ENCODE data around the gene PTBP3. TPM values are rescaled to one million over a fixed set of nuclear protein-coding genes. Genes with fewer than 3 reads are reported as not detected.
"Not testable (repeated sequence)": the region's sequence is repeated elsewhere in the genome, so short reads cannot be mapped to it uniquely, and the experiment has no call there.

The PTBP3 gene
- total RNA-seq, 2 experiments from 2014 or later = 147 to 231 TPM

DNA sequence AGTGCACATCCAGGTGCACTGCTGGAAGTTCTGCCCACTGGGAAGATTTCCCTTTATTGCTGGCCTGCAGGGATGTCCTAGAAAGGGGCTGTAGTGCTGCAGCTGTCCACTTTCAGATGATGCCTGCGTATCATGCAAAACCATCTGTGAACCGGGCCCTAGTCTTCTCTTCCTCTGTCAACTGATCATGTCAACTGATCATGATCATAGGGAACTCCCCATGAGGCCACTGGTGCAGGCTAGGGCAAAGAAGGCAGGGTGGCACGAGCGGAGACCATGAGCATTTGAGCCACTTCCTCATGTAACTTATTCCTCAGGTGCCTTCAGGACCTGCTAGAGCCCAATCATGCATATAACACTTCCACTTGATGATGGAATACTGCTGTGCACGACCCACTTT lies 41.9 kb upstream of the PTBP3 start:
- peaks cover 26% of the 10 kb centered on the region for H3K4me1 Mint-ChIP-seq
- ChIA-PET POLR2A (no interaction called here), CTCF (no interaction called here)
- DNase-seq = no peak
- H3K27me3 Mint-ChIP-seq = no peaks in the 10 kb centered on the region
- H3K4me3 Mint-ChIP-seq = no peak overlapping the region
- H3K27ac Mint-ChIP-seq = no peak overlapping the region
- H3K9me3 Mint-ChIP-seq = peaks cover 7% of the 10 kb centered on the region
- H3K36me3 Mint-ChIP-seq (ENCODE audit: low read depth) = peaks cover 13% of the 10 kb centered on the region

DNA sequence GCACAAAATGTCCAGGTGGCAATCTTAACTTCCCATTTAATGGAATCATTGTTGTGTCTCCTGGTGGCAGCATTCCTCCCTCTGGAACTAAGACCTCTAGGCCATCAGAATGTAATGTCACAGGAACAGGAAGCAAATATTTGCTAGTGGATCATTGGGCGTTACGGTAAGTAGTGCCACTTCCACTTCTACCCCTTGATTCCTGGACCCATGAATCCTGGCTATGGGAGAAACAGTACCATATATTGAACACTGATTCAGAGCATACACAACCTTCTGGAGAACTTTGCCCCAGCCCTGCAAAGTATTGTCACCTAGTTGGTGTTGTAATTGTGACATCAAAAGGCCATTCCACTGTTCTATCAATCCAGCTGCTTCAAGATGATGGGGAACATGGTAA lies 40.8 kb upstream of the PTBP3 start:
- Mint-ChIP-seq H3K36me3 (ENCODE audit: low read depth) (peaks cover 15% of the 10 kb centered on the region), H3K4me1 (peaks cover 26% of the 10 kb centered on the region), H3K9me3 (peaks cover 12% of the 10 kb centered on the region)
- CTCF ChIA-PET, H3K27me3 Mint-ChIP-seq, POLR2A ChIA-PET, H3K4me3 Mint-ChIP-seq, DNase-seq, H3K27ac Mint-ChIP-seq: not testable (repeated sequence)

DNA sequence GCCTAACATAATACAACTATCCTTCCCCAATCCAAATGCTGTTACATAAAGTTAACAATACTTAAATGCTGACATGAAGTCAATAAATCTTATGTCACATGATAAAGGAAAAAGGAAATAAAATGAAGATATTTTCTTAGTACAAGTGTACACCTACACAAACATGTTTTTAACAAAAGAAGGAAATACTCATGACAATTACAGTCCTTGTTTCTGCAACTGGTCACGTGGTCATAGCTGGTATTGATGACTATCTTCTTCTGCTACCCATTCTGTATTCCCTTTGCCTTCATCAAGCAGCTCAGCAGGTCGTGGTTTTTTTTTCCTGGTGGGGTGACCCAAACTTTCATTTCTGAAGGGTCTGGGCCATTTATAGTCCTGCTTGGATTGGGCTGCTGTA lies 40.2 kb upstream of the PTBP3 start:
- DNase-seq, H3K4me3 Mint-ChIP-seq, H3K27me3 Mint-ChIP-seq, POLR2A ChIA-PET, H3K27ac Mint-ChIP-seq, CTCF ChIA-PET: not testable (repeated sequence)
- H3K36me3 Mint-ChIP-seq (ENCODE audit: low read depth) = peaks cover 16% of the 10 kb centered on the region
- H3K9me3 Mint-ChIP-seq = peaks cover 12% of the 10 kb centered on the region
- H3K4me1 Mint-ChIP-seq = peaks cover 23% of the 10 kb centered on the region

DNA sequence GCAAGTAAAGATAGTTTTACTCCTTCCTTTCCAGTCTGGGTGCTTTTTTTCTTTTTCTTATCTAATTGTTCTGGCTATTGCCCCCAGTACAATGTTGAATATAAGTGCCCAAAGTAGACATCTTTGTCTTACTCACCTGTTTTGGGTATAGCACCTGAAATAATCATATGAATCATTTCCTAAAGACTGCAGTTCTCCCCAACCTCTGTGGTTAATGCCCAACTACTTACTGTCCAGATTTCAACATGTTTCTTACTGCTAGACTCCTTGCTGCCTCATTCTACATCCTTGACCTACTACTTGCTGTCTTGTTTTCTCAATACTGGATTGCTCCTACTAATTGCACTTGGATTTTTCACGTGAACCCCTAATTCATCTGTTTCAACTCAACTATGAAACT lies 37.6 kb upstream of the PTBP3 start:
- H3K36me3 Mint-ChIP-seq (ENCODE audit: low read depth) = peaks cover 13% of the 10 kb centered on the region
- ChIA-PET POLR2A (no interaction called here), CTCF (interaction anchor here (1.3 to 2.8 kb wide), 2 partner anchors 8 to 273 kb away, joined by 5 to 14 read pairs; partner anchors contain the start of gene HSDL2)
- peaks cover 14% of the 10 kb centered on the region for H3K9me3 Mint-ChIP-seq
- DNase-seq = no peak
- no peaks in the 10 kb centered on the region for H3K27me3 Mint-ChIP-seq
- H3K4me3 Mint-ChIP-seq = no peak overlapping the region
- H3K27ac Mint-ChIP-seq = no peak overlapping the region
- H3K4me1 Mint-ChIP-seq = no peaks in the 10 kb centered on the region

DNA sequence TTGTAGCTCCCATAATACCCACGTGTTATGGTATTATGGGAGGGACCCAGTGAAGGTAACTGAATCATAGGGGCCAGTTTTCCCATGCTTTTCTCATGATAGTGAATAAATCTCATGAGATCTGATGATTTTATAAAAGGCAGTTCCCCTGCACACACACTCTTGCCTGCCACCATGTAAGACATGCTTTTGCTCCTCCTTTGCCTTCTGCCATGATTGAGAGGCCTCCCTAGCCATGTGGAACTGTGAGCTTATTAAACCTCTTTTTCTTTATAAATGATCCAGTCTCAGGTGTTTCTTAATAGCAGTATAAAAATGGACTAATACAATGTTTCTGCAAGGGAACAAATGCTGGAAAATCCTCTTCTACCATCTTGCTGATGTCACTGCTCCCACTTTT lies 36.4 kb upstream of the PTBP3 start:
- no peak overlapping the region for H3K4me3 Mint-ChIP-seq
- H3K27me3 Mint-ChIP-seq = peaks cover 5% of the 10 kb centered on the region
- ChIA-PET POLR2A (interaction anchor here (0.6 kb wide), 1 partner anchor 611 kb away, joined by 6 read pairs; no protein-coding TSS in a partner anchor), CTCF (interaction anchor here (1.3 to 2.8 kb wide), 2 partner anchors 9 to 272 kb away, joined by 5 to 14 read pairs; partner anchors contain the start of gene HSDL2)
- H3K36me3 Mint-ChIP-seq (ENCODE audit: low read depth) = peaks cover 13% of the 10 kb centered on the region
- no peaks in the 10 kb centered on the region for H3K4me1 Mint-ChIP-seq
- H3K27ac Mint-ChIP-seq = no peak overlapping the region
- peaks cover 14% of the 10 kb centered on the region for H3K9me3 Mint-ChIP-seq
- no peak for DNase-seq

DNA sequence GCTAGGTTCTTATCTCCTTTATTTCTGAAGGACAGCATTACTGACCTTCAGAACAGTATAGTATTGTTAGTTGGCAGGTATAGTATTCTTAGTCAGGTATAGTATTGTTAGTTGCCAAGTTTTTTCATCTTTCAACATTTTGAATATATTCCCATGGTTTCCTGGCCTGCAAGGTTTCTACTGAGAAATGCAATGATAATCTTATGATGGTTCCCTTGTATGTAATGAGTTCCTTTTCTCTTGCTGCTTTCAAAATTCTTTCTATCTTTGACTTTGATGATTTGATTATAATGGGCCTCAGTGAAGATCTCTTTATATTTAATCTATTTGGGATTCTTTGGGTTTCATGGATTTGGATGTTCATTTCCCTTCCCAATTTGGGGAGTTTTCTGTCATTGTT lies 34.0 kb upstream of the PTBP3 start:
- POLR2A ChIA-PET = no interaction called here
- Mint-ChIP-seq H3K36me3 (ENCODE audit: low read depth) (peaks cover 13% of the 10 kb centered on the region), H3K9me3 (peaks cover 11% of the 10 kb centered on the region)

DNA sequence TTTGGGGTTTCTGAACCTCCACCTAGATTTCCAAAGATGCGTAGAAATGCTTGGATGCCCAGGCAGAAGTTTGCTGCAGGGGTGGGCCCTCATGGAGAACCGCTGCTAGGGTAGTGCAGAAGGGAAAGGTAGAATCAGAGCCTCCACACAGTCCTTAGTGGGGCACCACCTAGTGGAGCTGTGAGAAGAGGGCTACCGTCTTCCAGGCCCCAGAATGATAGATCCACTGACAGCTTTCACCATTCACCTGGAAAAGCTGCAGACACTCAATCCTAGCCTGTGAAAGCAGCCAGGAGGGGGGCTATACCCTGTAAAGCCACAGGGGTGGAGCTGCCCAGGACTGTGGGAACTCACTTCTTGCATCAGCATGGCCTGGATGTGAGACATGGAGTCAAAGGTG lies 33.2 kb upstream of the PTBP3 start:
- no peak overlapping the region for H3K27ac Mint-ChIP-seq
- H3K27me3 Mint-ChIP-seq = peaks cover 14% of the 10 kb centered on the region
- ChIA-PET POLR2A (no interaction called here), CTCF (interaction anchor here (0.7 to 2.4 kb wide), 7 partner anchors 10 to 280 kb away, joined by 3 to 7 read pairs (median 4); partner anchors contain the start of gene HSDL2)
- DNase-seq = no peak
- H3K9me3 Mint-ChIP-seq = peaks cover 11% of the 10 kb centered on the region
- H3K36me3 Mint-ChIP-seq (ENCODE audit: low read depth) = peaks cover 12% of the 10 kb centered on the region
- H3K4me3 Mint-ChIP-seq = no peak overlapping the region
- H3K4me1 Mint-ChIP-seq = peaks cover 5% of the 10 kb centered on the region

More for the DNA sequence above, 34.0 kb upstream of the PTBP3 start:
- Mint-ChIP-seq H3K4me3 (no peak overlapping the region), H3K27me3 (peaks cover 11% of the 10 kb centered on the region), H3K27ac (no peak overlapping the region), H3K4me1 (no peaks in the 10 kb centered on the region)
- no peak for DNase-seq
- CTCF ChIA-PET = interaction anchor here (1.1 to 2.4 kb wide), 4 partner anchors 12 to 270 kb away, joined by 3 to 7 read pairs (median 5); partner anchors contain the start of gene HSDL2

DNA sequence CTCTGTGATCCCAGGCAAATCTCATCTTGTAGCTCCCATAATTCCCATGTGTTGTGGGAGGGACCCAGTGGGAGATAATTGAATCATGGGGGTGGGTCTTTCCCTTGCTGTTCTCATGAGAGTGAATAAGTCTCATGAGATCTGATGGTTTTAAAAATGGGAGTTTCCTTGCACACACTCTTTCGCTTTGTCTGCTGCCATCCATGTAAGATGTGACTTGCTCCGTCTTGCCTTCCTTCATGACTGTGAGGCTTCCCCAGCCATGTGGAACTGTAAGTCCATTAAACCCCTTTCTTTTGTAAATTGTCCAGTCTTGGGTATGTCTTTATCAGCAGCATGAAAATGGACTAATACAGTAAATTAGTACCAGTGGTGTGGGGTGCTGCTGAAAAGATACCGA lies 31.8 kb upstream of the PTBP3 start:
- DNase-seq; H3K9me3 Mint-ChIP-seq; POLR2A ChIA-PET; H3K4me3 Mint-ChIP-seq; H3K27ac Mint-ChIP-seq; H3K36me3 Mint-ChIP-seq (ENCODE audit: low read depth): not testable (repeated sequence)
- CTCF ChIA-PET = interaction anchor here (2.4 kb wide), 1 partner anchor 14 kb away, joined by 7 read pairs; the partner anchor contains the start of gene HSDL2
- Mint-ChIP-seq H3K27me3 (peaks cover 14% of the 10 kb centered on the region), H3K4me1 (peaks cover 11% of the 10 kb centered on the region)

DNA sequence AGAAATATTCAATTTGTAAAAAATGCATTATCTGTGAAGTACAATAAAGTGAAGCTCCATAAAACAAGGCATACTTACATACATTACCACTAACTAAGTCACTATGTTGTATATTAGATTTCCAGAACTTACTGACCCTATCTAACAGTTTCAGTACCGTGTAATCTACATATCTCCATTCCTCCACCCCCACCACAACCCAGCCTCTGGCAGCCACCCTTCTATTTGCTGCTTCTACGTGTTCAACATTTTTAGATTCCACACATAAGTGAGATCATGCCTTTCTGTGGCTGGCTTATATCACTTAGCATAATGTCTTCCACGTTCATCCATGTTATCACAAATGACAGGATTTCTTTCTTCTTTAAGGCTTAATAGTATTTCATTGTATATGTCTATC lies 31.3 kb upstream of the PTBP3 start:
- no peak for DNase-seq
- POLR2A ChIA-PET = no interaction called here
- H3K4me1 Mint-ChIP-seq = peaks cover 11% of the 10 kb centered on the region
- CTCF ChIA-PET = interaction anchor here (2.4 kb wide), 1 partner anchor 15 kb away, joined by 7 read pairs; the partner anchor contains the start of gene HSDL2
- peaks cover 7% of the 10 kb centered on the region for H3K9me3 Mint-ChIP-seq
- no peak overlapping the region for H3K4me3 Mint-ChIP-seq
- no peak overlapping the region for H3K27ac Mint-ChIP-seq
- peaks cover 8% of the 10 kb centered on the region for H3K36me3 Mint-ChIP-seq (ENCODE audit: low read depth)
- H3K27me3 Mint-ChIP-seq = peaks cover 14% of the 10 kb centered on the region

DNA sequence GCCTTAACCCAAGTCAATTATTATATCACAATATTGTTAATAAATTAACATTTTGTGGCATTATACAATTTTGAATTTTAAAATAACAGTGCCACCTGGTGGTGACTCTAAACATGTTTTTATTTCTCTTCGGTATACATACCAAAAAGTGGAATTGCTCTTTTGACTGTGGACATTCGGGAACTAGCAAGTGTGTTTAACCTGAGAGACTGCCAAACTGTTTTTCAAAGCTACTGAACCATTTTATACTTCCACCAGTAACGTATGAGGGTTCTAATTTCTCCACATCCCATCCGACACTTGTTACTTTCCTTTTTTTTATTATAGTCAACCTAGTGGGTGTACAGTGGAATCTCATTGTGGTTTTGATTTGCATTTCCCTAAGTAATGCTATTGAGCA lies 28.2 kb upstream of the PTBP3 start:
- Mint-ChIP-seq H3K4me3 (no peak overlapping the region), H3K36me3 (ENCODE audit: low read depth) (no peaks in the 10 kb centered on the region), H3K27ac (no peak overlapping the region), H3K9me3 (no peaks in the 10 kb centered on the region), H3K4me1 (peaks cover 11% of the 10 kb centered on the region), H3K27me3 (peaks cover 14% of the 10 kb centered on the region)
- CTCF ChIA-PET = interaction anchor here (0.6 to 2.5 kb wide), 9 partner anchors 9 to 275 kb away, joined by 3 to 10 read pairs (median 3); partner anchors contain the start of gene HSDL2
- peak; percentile 45 for DNase-seq
- POLR2A ChIA-PET = no interaction called here

DNA sequence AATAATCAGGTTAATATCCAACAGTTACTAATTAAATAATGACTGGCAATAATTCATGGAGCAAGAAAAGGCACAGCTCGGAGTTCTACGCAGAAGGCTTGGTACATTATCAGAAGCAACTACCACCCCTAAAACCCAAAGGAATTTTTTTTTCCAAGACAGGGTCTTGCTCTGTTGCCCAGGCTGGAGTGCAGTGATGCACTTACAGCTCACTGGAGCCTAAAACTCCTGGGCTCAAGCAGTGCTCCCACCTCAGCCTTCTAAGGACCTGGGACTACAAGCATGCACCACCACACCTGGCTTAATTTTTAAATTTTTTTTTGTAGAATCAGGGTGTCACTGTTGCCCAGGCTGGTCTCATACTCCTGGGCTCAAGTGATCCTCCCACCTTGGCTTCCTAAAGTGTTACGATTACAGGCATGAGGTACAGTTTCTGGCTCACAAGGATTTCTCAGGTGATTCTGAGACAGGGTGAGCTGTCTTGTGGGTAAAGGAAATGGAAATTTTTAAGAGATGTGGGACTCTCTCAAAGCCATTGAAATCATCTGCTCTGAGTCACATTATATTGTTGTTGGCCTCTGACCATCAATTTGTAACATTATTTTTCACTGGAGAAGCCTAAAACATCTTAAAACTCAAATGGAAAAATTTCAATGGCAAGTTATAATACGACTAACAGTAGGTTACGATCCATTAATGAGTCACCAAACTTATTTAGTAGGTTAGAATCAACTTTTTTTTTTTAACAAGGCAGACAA lies 26.8 kb upstream of the PTBP3 start:
- no peak overlapping the region for H3K4me3 Mint-ChIP-seq
- no peaks in the 10 kb centered on the region for H3K9me3 Mint-ChIP-seq
- H3K36me3 Mint-ChIP-seq (ENCODE audit: low read depth) = no peaks in the 10 kb centered on the region
- peaks cover 18% of the 10 kb centered on the region for H3K4me1 Mint-ChIP-seq
- H3K27me3 Mint-ChIP-seq = peaks cover 12% of the 10 kb centered on the region
- no peak for DNase-seq
- CTCF ChIA-PET = interaction anchor here (0.6 to 1.8 kb wide), 6 partner anchors 141 to 793 kb away, joined by 3 to 5 read pairs (median 4); no protein-coding TSS in a partner anchor
- H3K27ac Mint-ChIP-seq = no peak overlapping the region
- POLR2A ChIA-PET = no interaction called here

DNA sequence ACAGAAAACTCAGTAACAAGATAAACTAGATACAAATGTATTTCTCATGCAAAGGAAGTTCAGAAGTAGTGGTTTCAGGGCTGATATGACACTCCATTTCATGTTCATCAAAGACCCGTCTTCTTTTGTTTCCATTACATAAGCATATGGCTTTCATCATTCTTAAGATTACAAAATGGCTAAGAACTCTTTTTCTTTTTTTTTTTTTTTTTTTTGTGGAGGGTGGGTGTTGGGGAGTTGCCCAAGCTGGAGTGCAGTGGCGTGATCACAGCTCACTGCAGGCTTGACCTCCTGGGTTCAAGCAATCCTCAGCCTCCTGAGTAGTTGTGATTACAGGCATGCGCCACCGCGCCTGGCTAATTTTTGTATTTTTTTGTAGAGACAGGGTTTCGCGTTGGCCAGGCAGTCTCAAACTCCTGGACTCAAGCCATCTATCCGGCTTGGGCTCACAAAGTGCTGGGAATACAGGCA lies 22.0 kb upstream of the PTBP3 start:
- Mint-ChIP-seq H3K27ac (no peak overlapping the region), H3K4me1 (peaks cover 24% of the 10 kb centered on the region), H3K4me3 (no peak overlapping the region), H3K36me3 (ENCODE audit: low read depth) (no peaks in the 10 kb centered on the region), H3K9me3 (no peaks in the 10 kb centered on the region), H3K27me3 (no peaks in the 10 kb centered on the region)
- ChIA-PET CTCF (interaction anchor here (0.6 to 1.8 kb wide), 2 partner anchors 11 to 254 kb away, joined by 4 to 5 read pairs; no protein-coding TSS in a partner anchor), POLR2A (no interaction called here)
- no peak for DNase-seq

DNA sequence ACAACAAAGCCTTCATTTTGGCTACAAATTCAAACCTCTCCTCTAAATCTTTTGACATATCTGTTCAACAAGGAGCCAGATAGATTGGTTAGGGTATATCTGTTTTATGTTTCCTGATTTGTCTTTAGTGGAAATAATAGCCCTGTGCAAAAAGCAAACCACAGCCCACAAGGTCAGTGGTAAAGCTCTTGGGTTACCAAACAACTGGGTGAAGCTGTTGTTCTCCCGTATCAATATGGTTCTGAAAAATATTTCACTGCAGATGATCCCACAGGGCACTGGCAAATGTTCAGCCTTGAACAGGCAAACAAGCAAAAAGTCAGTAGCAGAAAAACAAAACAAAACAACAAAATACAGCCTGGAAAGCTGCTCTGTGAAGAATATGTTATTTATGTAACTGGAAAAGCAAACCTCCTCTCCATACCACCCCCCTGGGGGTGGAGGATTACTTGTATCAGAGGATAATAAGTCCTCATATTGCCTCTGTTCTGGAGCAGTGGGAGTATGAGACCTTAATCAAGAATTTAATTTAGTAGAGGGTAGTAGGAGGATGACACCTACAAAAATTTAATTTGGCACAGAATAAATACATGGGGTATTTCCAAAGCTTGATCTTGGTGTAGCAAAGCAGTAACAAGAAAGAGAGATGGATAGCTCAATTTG lies 20.8 kb upstream of the PTBP3 start:
- CTCF ChIA-PET = interaction anchor here (0.7 to 1.8 kb wide), 3 partner anchors 10 to 438 kb away, joined by 3 to 6 read pairs (median 5); no protein-coding TSS in a partner anchor
- H3K9me3 Mint-ChIP-seq = no peaks in the 10 kb centered on the region
- POLR2A ChIA-PET = no interaction called here
- no peaks in the 10 kb centered on the region for H3K27me3 Mint-ChIP-seq
- no peaks in the 10 kb centered on the region for H3K36me3 Mint-ChIP-seq (ENCODE audit: low read depth)
- no peak overlapping the region for H3K27ac Mint-ChIP-seq
- H3K4me3 Mint-ChIP-seq = no peak overlapping the region
- H3K4me1 Mint-ChIP-seq = peaks cover 21% of the 10 kb centered on the region
- DNase-seq = no peak
